Activated naive CD8-positive, alpha-beta T cell (primary cell): ENCODE data around the gene GPR146.

Source experiments
- H3K27ac Mint-ChIP-seq: one replicate; pipeline ENCODE4 v1.8.0; 2021; ENCODE audit warnings: mixed read lengths
- H3K27me3 Mint-ChIP-seq: one replicate; pipeline ENCODE4 v1.8.0; 2021; ENCODE audit warnings: mixed read lengths
- H3K36me3 Mint-ChIP-seq: one replicate; pipeline ENCODE4 v1.8.0; 2021; ENCODE audit warnings: mixed read lengths
- H3K4me1 Mint-ChIP-seq: one replicate; pipeline ENCODE4 v1.8.0; 2021; ENCODE audit warnings: low read depth, mixed read lengths
- H3K4me3 Mint-ChIP-seq: one replicate; pipeline ENCODE4 v1.8.0; 2021; ENCODE audit warnings: mild to moderate bottlenecking, mixed read lengths
- H3K9me3 Mint-ChIP-seq: one replicate; pipeline ENCODE4 v1.8.0; 2021; ENCODE audit warnings: low read depth, mixed read lengths

The GPR146 gene

DNA sequence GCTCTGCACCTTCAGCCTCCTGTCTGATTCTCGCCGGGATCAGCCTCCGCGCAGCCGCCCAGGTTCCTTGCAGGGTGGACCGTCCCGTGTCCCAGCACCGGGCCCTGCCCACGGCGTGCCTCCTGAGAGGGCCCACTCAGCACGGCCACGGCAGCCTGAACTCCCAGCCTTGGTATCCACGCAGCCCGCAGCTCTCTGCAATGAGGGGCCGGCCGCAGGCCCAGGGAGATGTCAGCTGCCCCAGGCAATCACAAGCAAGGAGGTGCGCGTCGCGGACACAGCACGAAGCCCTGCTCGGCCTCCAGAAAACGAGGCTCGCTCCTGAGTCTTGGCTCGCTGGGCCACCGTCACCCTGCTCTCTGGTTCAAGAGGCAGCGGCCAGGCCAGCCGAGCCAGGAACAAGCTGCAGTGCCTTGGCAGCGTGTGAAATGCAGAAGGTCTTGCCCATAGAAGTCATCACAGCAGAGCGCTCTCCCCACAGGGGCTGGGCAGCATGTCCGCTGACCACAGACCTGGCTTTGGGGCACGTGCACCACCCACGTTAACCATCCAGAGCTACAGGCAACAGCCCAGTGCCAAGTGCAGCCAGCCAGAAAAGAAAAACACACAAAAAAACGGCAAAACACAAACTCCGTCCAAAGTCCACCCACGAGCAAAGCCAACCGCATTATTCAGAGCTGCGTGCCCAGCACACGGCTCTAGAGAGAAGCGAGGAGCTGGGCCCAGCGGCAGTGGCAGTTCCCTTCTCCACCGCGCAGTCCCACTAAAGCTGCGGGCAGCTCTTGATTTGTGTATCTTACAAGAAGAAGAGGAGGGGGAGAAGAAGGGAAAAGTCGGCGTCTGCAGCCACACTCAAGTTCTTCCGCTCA, 57.5 kb downstream of the GPR146 start:
- peaks cover 8% of the 10 kb centered on the region for H3K4me1 Mint-ChIP-seq
- H3K27me3 Mint-ChIP-seq: no peaks in the 10 kb centered on the region
- H3K9me3 Mint-ChIP-seq: no peaks in the 10 kb centered on the region
- no peak overlapping the region for H3K4me3 Mint-ChIP-seq
- peaks cover 10% of the 10 kb centered on the region for H3K36me3 Mint-ChIP-seq
- H3K27ac Mint-ChIP-seq: no peak overlapping the region

DNA sequence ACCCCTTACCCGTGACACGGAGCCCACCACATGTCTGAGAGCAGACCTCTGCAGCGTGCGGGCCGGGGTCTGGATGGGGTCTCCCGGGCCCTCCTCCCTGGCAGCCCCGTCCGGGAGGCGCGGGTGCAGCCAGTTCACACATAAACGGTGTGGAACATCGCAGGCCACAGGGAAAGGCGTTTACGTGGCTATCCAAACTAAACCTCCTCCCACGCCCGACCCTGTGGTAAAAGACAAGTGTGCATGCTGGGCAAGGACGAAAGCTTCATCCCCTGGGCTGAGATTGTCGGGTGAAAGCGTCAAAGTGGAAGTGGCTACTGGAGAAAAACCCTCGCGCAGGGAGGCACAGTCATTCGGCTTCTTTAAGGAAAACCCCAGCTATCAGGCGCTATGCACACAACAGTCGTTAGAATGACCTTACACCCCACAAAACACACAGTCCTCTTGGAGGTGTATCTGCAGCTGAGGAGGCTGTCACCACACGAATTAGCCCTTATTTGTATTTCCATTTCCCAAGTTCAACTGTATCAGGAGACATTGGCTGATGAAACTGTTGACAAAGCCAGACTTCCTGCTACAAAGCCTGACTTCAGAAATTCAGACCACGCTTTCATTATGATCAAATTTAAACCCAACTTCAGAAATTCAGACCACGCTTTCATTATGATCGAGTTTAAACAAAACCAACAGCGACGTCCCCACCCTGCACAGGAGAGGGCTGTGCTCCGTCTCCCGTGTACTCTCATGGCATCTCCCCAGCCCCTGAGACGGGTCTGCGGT, 58.9 kb downstream of the GPR146 start:
- peaks cover 8% of the 10 kb centered on the region for H3K4me1 Mint-ChIP-seq
- no peaks in the 10 kb centered on the region for H3K9me3 Mint-ChIP-seq
- no peak overlapping the region for H3K4me3 Mint-ChIP-seq
- H3K27ac Mint-ChIP-seq: no peak overlapping the region
- peaks cover 2% of the 10 kb centered on the region for H3K36me3 Mint-ChIP-seq
- no peaks in the 10 kb centered on the region for H3K27me3 Mint-ChIP-seq

DNA sequence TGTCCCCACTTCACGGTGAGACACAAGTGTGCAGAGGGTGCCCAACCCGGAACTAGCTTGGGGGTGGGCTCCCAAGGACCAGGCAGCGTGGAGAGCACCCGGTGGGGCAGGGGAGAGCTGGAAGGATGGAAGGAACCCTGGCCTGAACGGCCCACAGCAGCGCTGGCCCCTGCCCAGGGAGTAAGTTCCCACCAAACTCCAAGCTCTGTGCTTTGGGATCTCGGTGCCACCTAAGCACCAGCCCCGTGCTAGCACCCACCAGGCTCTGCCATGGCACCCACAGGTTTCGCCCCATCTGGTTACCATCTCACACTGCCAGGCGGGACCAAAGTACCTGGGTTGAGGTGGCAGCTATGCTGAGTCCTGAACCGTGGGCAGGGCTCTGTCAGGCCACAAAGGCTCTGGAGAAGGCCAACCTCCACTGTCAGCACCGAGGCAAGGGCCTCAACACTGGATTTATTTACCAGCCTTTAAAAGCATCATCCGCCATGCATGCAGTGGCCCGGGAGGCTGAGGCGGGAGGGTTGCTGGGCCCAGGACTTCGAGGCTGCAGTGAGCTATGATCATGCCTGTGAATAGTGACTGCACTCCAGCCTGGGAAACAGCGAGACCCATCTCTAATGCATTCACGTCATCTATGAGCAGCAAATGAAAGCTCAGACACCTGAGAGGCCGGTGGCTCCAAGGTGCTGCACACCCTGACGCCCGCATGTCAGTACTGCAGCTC, 59.6 kb downstream of the GPR146 start:
- Mint-ChIP-seq H3K36me3 (no peaks in the 10 kb centered on the region), H3K9me3 (no peaks in the 10 kb centered on the region), H3K27me3 (no peaks in the 10 kb centered on the region), H3K4me1 (peaks cover 8% of the 10 kb centered on the region), H3K27ac (no peak overlapping the region), H3K4me3 (no peak overlapping the region)

DNA sequence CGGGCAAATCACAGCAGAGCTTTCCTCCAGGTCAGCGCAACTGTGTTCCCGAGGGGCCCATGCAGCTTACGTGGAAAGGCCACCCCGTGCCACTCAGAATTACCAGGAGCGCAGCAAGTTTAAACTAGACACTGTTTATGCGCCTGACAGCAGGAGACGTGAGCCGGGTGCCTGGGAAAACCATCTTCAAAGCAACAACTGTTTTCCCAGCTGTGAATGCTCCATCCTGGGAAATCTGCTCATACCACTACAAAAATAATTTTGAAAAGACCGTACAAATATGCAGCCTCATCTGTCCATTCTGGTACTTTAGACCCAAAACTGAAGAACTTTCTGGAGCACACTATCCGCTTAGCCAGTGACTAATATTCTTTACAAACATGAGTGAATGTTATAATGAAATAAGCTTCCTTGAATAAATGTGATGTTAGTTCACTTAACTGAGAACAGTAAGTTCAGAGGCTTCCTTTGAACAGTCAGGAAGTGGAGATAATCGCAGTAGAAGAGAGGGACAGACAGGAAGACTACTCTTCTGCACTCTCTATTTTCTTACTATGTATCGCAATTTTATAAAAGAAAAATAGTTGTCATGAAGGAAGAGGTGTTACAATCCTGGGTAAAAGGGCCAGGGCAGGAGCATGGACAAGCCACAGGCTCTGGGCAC, 60.3 kb downstream of the GPR146 start:
- H3K27ac Mint-ChIP-seq: no peak overlapping the region
- peaks cover 8% of the 10 kb centered on the region for H3K4me1 Mint-ChIP-seq
- H3K9me3 Mint-ChIP-seq: no peaks in the 10 kb centered on the region
- no peaks in the 10 kb centered on the region for H3K36me3 Mint-ChIP-seq
- no peak overlapping the region for H3K4me3 Mint-ChIP-seq
- no peaks in the 10 kb centered on the region for H3K27me3 Mint-ChIP-seq

DNA sequence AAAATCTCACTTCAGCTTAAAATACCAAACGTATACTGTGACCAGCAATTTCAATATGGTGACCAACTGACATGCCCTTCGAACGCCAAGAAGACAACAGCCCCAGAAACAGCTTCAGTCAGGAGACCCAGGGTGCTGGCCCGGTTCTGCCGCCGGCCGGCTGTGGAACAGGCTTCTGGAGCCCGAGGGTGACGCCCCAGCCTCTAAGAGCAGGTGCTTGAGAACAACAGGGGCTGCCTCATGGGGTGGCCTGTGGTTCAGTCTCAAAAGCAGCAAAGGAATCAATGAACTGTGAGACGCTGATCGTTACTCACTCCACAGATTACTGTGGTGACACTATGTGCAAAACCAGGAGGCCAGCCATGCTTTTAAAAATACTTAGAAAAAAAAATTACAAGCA, 60.8 kb downstream of the GPR146 start:
- H3K4me3 Mint-ChIP-seq: no peak overlapping the region
- no peak overlapping the region for H3K27ac Mint-ChIP-seq
- no peaks in the 10 kb centered on the region for H3K9me3 Mint-ChIP-seq
- no peaks in the 10 kb centered on the region for H3K36me3 Mint-ChIP-seq
- no peaks in the 10 kb centered on the region for H3K27me3 Mint-ChIP-seq
- peaks cover 8% of the 10 kb centered on the region for H3K4me1 Mint-ChIP-seq

DNA sequence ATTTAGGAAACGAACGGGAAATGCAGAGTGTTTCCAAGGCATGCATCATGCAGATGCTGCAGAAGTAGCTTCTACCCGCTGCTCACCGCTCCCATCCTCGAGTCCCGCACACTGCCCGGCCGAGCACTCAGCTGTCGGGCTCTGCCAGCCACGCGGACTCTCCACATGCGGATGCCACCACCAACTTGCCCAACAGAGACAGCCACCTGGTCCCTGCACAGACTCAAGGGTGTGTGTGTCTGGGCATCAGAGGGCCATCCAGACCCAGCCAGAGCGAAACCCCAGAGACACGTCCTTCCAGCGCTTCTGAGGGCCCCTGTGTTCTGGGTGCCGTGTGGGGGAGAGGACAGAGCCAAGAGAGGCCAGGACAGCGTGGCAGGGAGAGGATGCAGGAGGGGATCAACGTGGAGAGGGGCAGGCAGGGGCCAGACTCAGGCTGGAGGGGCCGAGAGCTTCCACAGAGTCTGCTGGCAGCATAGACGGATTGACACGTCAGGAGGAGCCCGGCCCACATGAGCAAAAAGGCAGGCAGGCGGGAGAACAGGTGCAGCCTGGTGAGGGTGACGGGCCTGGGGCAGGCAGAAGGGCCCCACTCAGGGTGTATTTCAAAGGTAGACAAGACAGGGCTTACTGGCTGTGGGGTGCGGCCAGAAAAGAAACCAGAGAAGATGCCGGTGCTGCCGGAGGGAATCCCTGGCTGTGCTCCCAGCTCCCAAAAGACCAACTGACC, 61.9 kb downstream of the GPR146 start:
- no peaks in the 10 kb centered on the region for H3K27me3 Mint-ChIP-seq
- no peaks in the 10 kb centered on the region for H3K36me3 Mint-ChIP-seq
- H3K9me3 Mint-ChIP-seq: no peaks in the 10 kb centered on the region
- H3K4me1 Mint-ChIP-seq: peaks cover 8% of the 10 kb centered on the region
- no peak overlapping the region for H3K27ac Mint-ChIP-seq
- H3K4me3 Mint-ChIP-seq: no peak overlapping the region

DNA sequence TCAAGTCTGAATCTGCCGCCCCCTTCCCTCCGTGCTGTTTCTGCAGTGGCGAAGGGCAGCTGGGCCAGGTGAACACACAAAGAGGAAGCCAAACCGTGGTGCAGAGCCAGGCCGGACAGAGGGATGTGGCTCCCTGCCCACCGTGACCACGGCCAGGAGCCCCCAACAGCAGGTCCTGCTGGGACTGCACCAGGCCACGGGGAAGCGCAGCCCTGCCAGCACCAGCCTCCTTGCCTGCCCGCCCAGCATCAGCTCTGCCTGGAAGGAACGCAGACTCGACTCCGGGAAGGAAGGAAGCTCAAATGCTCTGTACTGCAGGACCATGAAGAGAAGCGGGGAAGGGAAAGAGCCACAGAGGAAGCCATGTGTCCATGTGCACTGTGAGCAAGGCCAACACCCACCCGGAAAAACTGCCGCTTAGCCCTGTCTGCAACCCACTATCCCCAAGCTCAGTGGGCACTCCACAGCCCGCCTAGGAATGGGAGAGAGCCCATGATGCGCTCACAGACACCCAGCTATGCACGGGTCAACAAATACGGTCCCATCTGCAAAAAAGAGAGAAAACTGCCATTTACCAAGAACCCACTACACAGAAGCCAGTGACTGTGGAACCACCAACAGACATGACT, 62.6 kb downstream of the GPR146 start:
- Mint-ChIP-seq H3K27me3 (no peaks in the 10 kb centered on the region), H3K4me3 (no peak overlapping the region), H3K27ac (no peak overlapping the region), H3K4me1 (peaks cover 8% of the 10 kb centered on the region), H3K36me3 (no peaks in the 10 kb centered on the region), H3K9me3 (no peaks in the 10 kb centered on the region)

DNA sequence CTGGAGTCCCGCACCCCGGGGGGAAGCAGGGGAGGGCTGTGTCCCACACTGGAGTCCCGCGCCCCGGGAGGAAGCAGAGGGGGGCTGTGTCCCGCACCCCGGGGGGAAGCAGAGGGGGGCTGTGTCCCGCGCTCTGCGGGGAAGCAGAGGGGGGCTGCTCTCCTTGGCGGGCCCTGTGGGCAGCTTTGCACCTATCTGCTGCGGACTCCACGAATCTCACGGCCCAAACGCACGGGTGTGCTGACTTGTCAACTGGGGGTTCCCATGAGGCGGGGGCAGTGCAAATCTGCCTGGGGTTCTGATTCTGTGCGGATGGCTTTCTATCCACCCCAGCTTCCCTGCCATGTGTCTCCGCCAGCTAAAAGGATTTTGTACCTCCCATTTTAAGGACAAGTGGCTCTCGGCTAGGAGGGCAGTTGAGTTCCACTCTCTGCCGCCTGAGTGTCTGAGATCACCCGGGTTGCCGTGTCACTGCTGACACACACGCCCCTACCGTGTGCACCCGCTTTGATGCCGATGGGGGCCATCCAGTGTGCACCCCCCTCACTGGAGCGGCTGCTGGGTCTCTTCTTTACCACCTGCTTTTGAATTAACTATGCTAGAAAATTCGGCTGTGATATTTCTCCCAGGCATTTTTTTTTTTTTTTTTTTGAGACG, 64.0 kb downstream of the GPR146 start:
- Mint-ChIP-seq H3K27me3 (no peaks in the 10 kb centered on the region), H3K36me3 (no peaks in the 10 kb centered on the region), H3K9me3 (no peaks in the 10 kb centered on the region), H3K4me3 (no peak overlapping the region), H3K4me1 (peaks cover 8% of the 10 kb centered on the region), H3K27ac (no peak overlapping the region)
